K562 (cell line): ENCODE data around the gene NR2C2AP. TPM values are rescaled to one million over a fixed set of nuclear protein-coding genes. Genes with fewer than 3 reads are reported as not detected.
A peak's percentile ranks its signal among the peaks of the same experiment; 100 is the strongest.

Experiments
- BCOR ChIP-seq: fragments of 450-650 bp; IDR thresholded peaks from 2 replicates; pipeline ENCODE4 v1.6.1; 2016
- CEBPG ChIP-seq, 3 experiments: fragments of 200-800 bp in 1 of 3; sonication (Bioruptor generic) in 1 of 3; sonication (generic) in 1 of 3; formaldehyde crosslinking in 1 of 3; IDR thresholded peaks in 2 of 3; conservative IDR thresholded peaks in 1 of 3; 2 replicates each; pipeline versions ENCODE4 v1.6.1 to v1.8.0; 2016 to 2022; ENCODE audit warnings: missing compliant biosample characterization in 2 of 3, missing genetic modification characterization in 2 of 3, mild to moderate bottlenecking in 1 of 3, missing genetic modification reagents in 1 of 3
- ETV6 ChIP-seq, 3 experiments: fragments of 150-350 bp in 1 of 3; sonication (generic) in 1 of 3; formaldehyde crosslinking in 1 of 3; IDR thresholded peaks; 2 replicates each; pipeline versions ENCODE4 v1.6.1 to v1.8.0; 2014 to 2022; ENCODE audit warnings: borderline replicate concordance in 2 of 3, low read depth in 2 of 3, antibody characterized with exemption in 1 of 3, low read length in 1 of 3, mild to moderate bottlenecking in 1 of 3, missing genetic modification reagents in 1 of 3
- FOS ChIP-seq: IDR thresholded peaks from 3 replicates; pipeline ENCODE4 v1.6.1; 2011; ENCODE audit not compliant: insufficient read length; ENCODE audit errors: extremely low read depth
- MCM5 ChIP-seq: fragments of 450-650 bp; IDR thresholded peaks from 2 replicates; pipeline ENCODE4 v1.6.1; 2016; ENCODE audit warnings: low read depth
- MLX ChIP-seq, 2 experiments: fragments of 450-650 bp in 1 of 2; sonication (generic) in 1 of 2; formaldehyde crosslinking; conservative IDR thresholded peaks; 2 replicates each; pipeline versions ENCODE4 v1.4.0 to v1.8.1; 2020 to 2022; ENCODE audit warnings: mild to moderate bottlenecking in 1 of 2, missing genetic modification reagents in 1 of 2
- MTA3 ChIP-seq: fragments of 450-650 bp; formaldehyde crosslinking; IDR thresholded peaks from 2 replicates; pipeline ENCODE4 v1.6.1; 2017; ENCODE audit warnings: mild to moderate bottlenecking, borderline replicate concordance
- NELFE ChIP-seq: IDR thresholded peaks from 2 replicates; pipeline ENCODE4 v1.6.1; 2011; ENCODE audit warnings: mild to moderate bottlenecking; ENCODE audit not compliant: insufficient read depth, insufficient read length
- NFIC ChIP-seq: fragments of 450-650 bp; IDR thresholded peaks from 2 replicates; pipeline ENCODE4 v1.6.1; 2017; ENCODE audit warnings: mild to moderate bottlenecking, inconsistent platforms
- NR3C1 ChIP-seq: sonication (generic); formaldehyde crosslinking; IDR thresholded peaks from 2 replicates; pipeline ENCODE4 v1.8.1; 2022; ENCODE audit warnings: missing genetic modification reagents
- NR4A1 ChIP-seq, 2 experiments: fragments of 250-450 bp in 1 of 2; fragments of 450-650 bp in 1 of 2; sonication (Bioruptor Pico) in 1 of 2; IDR thresholded peaks; 2 replicates each; pipeline versions ENCODE4 v1.4.0 to v1.6.1; 2016 to 2020; ENCODE audit warnings: mild to moderate bottlenecking in 2 of 2, missing compliant biosample characterization in 1 of 2, missing genetic modification characterization in 1 of 2, moderate library complexity in 1 of 2
- RBM25 ChIP-seq: fragments of 200-400 bp; formaldehyde crosslinking; IDR thresholded peaks from 2 replicates; pipeline ENCODE4 v1.6.1; 2018; ENCODE audit warnings: low read length, low read depth, moderate library complexity; ENCODE audit not compliant: severe bottlenecking
- TCF7L2 ChIP-seq: fragments of 150-350 bp; IDR thresholded peaks from 2 replicates; pipeline ENCODE4 v1.6.1; 2016; ENCODE audit warnings: low read depth, mild to moderate bottlenecking, low read length, moderate library complexity
- ZBTB40 ChIP-seq, 2 experiments: fragments of 450-650 bp in 1 of 2; sonication (generic) in 1 of 2; formaldehyde crosslinking in 1 of 2; IDR thresholded peaks; 2 replicates each; pipeline versions ENCODE4 v1.7.1 to v1.9.0; 2016 to 2022; ENCODE audit warnings: inconsistent platforms in 1 of 2, mild to moderate bottlenecking in 1 of 2, missing genetic modification reagents in 1 of 2
- ZNF696 ChIP-seq: fragments of 250-450 bp; sonication (Bioruptor Pico); conservative IDR thresholded peaks from 2 replicates; pipeline ENCODE4 v1.4.0; 2020; ENCODE audit warnings: mild to moderate bottlenecking, moderate library complexity
- ZNF79 ChIP-seq: fragments of 250-450 bp; sonication (Bioruptor Pico); IDR thresholded peaks from 2 replicates; pipeline ENCODE4 v1.4.0; 2020; ENCODE audit warnings: low read depth, mild to moderate bottlenecking, moderate library complexity
- polyA plus RNA-seq, 8 experiments: library from polyadenylated mRNA; depleted of rRNA in 4 of 8; stranded (reverse) in 5 of 8; unstranded in 3 of 8; fragments of >200 nt; fragmentation: Nextera tagmentation in 2 of 8; fragmentation: Illumina TruSeq in 1 of 8; extraction: Ambion mirVana in 2 of 8; extraction: Trizol in 1 of 8; gene quantifications; 2 replicates each; pipeline versions ENCODE4 v1.2.1 to v1.2.3, GENCODE V29; 2011 to 2014; ENCODE audit warnings: inconsistent platforms in 1 of 8, missing spikeins in 1 of 8
- total RNA-seq, 7 experiments: library from RNA; depleted of rRNA in 6 of 7; stranded (reverse); fragments of >200 nt in 6 of 7; fragmentation: Illumina TruSeq in 2 of 7; extraction: Trizol in 2 of 7; gene quantifications; 2 replicates each; pipeline versions ENCODE4 v1.2.1 to v1.2.3, GENCODE V29; 2011 to 2021; ENCODE audit warnings: low replicate concordance in 1 of 7

The NR2C2AP gene
- total and polyA plus RNA-seq, 9 of the 15 experiments (the other 6 are each of a cell fraction or from before 2014, with no cell fraction given) = 23.7 to 77.4 (median 32.4) TPM

DNA sequence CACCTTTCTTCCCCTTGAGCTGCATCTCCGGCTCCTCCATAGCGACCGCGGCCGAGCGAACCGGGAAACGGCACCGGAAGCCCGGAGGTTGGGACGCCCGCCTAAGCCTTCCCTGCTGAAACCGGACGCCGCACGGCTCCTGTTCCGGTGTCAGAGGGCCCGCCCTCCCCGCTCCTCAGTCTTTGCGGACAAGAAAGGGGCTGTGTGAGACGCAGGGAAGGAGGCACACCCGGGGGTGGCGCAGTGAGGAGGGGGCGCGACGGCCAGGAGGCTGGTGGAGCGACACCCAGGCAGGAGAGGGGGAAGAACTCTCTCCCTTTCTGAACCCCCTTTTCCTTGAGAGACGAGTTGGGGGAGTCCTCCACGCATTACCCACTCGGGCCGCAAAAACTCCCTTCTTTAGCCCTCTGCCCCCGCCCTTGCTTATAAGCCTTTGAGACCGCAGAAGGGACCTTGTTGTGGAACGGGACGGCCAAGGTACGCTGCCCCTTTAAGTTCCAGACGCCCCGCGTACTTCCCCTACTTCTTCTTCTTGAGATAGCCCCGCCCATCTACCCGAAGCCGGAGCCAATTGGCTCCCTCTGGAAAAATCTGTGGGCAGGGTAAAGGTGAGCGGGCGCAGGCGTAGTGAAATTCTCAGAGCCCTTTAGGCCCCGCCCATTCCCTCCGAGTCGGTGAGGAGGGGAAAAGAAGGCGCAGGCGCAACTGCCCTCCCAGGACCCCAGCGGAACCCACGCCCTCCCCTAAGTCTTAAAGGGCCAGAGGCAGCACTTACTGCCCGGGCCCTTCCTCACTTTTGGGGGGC lies 10.9 kb downstream of the NR2C2AP start, which contains the start of the genes BORCS8 and RFXANK (continued):
- TF ChIP-seq ZBTB40 (IDR thresholded peaks at IDR 0.05) (peak; percentile 99), ZBTB40 (CRISPR knock-in tag; IDR thresholded peaks at IDR 0.05) (0 out of 2 replicates have a peak, but pooled peaks have one; percentile 21), NFIC (peak; percentile 54), TCF7L2 (no peak), ZNF696 (CRISPR knock-in tag) (no peak), ETV6 (IDR thresholded peaks at IDR 0.05; ENCODE audit: borderline replicate concordance in 1 of 2, low read depth in 2 of 2, low read length in 1 of 2) (no peak), ETV6 (CRISPR knock-in tag; IDR thresholded peaks at IDR 0.05; ENCODE audit: borderline replicate concordance) (no peak), MLX (CRISPR knock-in tag; conservative IDR thresholded peaks at IDR 0.05) (no peak), NR3C1 (CRISPR knock-in tag) (no peak), NELFE (no peak), MCM5 (no peak), RBM25 (no peak), CEBPG (CRISPR knock-in tag; IDR thresholded peaks at IDR 0.05) (peak; percentile 35; the same call in 1 of the 2 replicates), CEBPG (tag; conservative IDR thresholded peaks at IDR 0.05 in 1 of 2, IDR thresholded peaks at IDR 0.05 in 1 of 2) (no peak), BCOR (0 out of 2 replicates have a peak, but pooled peaks have one; percentile 12), MTA3 (peak; percentile 94), ZNF79 (no peak), FOS (no peak), NR4A1 (CRISPR knock-in tag; IDR thresholded peaks at IDR 0.05) (peak; percentile 60; the same call in 1 of the 2 replicates), NR4A1 (tag; IDR thresholded peaks at IDR 0.05) (0 out of 2 replicates have a peak, but pooled peaks have one; percentile 54)
